C1 segment of cervical spinal cord (tissue), 14 donors: Measurements from ENCODE around the gene MME.
A peak's percentile ranks its signal among the peaks of the same experiment; 100 is the strongest.

ENCODE experiments used
- DNase-seq, 14 donors: peaks; one replicate each; lab custom pipeline; 2025; lab: John Stamatoyannopoulos, UW

MME gene

GRCh38 chr3:155232605-155233004 lies 152.5 kb downstream of the MME start:
- DNase-seq, result peak in 3 of 14 donors; percentile 2 to 90 (median 11)

- DNase-seq, result peak in 11 of 14 donors; percentile 5 to 98 (median 18)
These were observed 153.1 kb downstream of the MME start for GRCh38 chr3:155233213-155233612.
